DND-41 (cell line): ENCODE results near the gene TTBK1.
A peak's percentile ranks its signal among the peaks of the same experiment; 100 is the strongest.

Source experiments
- ATAC-seq: fragments of 200-7000 bp; cut with Tn5 transposase; 3 replicates; pipeline ENCODE4 v1.9.1; 2021; ENCODE audit warnings: low read depth; ENCODE audit not compliant: insufficient read depth
- DNase-seq: peaks from one replicate; pipeline ENCODE4 v3.0.0-alpha.2; 2020
- H2AFZ ChIP-seq: 2 replicates; pipeline ENCODE4 v1.6.0; 2012; ENCODE audit warnings: low read depth, low read length
- H3K27ac ChIP-seq: 2 replicates; pipeline ENCODE4 v1.5.1; 2012; ENCODE audit warnings: low read length, inconsistent platforms
- H3K27me3 ChIP-seq: fragments of 200-600 bp; sonication (generic); 2 replicates; pipeline ENCODE4 v1.6.0; 2012; ENCODE audit warnings: low read length, mild to moderate bottlenecking, inconsistent platforms; ENCODE audit not compliant: insufficient read depth, poor library complexity
- H3K36me3 ChIP-seq: 2 replicates; pipeline ENCODE4 v1.5.1; 2012; ENCODE audit warnings: low read length, inconsistent platforms; ENCODE audit not compliant: insufficient read depth
- H3K4me1 ChIP-seq: 2 replicates; pipeline ENCODE4 v1.5.1; 2012; ENCODE audit warnings: mild to moderate bottlenecking, low read length; ENCODE audit not compliant: insufficient read depth
- H3K4me2 ChIP-seq: 2 replicates; pipeline ENCODE4 v1.6.0; 2012; ENCODE audit warnings: mild to moderate bottlenecking, moderate library complexity, low read length, inconsistent platforms; ENCODE audit not compliant: insufficient read depth
- H3K4me3 ChIP-seq, 2 experiments: fragments of 200-600 bp in 1 of 2; shearing (Covaris generic) in 1 of 2; 2 replicates each; pipeline ENCODE4 v1.5.1; 2012 to 2016; ENCODE audit warnings: inconsistent platforms in 2 of 2, low read length in 2 of 2, mild to moderate bottlenecking in 2 of 2, low read depth in 1 of 2, moderate library complexity in 1 of 2
- H3K79me2 ChIP-seq: 2 replicates; pipeline ENCODE4 v1.6.0; 2012; ENCODE audit warnings: low read length, inconsistent platforms; ENCODE audit not compliant: insufficient read depth
- H3K9ac ChIP-seq: 2 replicates; pipeline ENCODE4 v1.6.0; 2012; ENCODE audit warnings: low read depth, mild to moderate bottlenecking, inconsistent platforms, low read length, moderate library complexity
- H3K9me3 ChIP-seq: 2 replicates; pipeline ENCODE4 v1.5.1; 2012; ENCODE audit warnings: low read length, moderate library complexity, mild to moderate bottlenecking, inconsistent platforms; ENCODE audit not compliant: insufficient read depth, severe bottlenecking
- H4K20me1 ChIP-seq: 2 replicates; pipeline ENCODE4 v1.6.0; 2012; ENCODE audit warnings: low read length; ENCODE audit not compliant: insufficient read depth
- EZH2 ChIP-seq: IDR thresholded peaks from 3 replicates; pipeline ENCODE4 v1.6.1; 2012; ENCODE audit warnings: borderline replicate concordance, low read depth, mild to moderate bottlenecking, moderate library complexity, low read length, inconsistent platforms; ENCODE audit not compliant: severe bottlenecking
- TF ChIP-seq, protein P1 (sequence below): IDR thresholded peaks from 2 replicates; pipeline ENCODE4 v1.5.1; 2012; ENCODE audit warnings: borderline replicate concordance, low read length, moderate library complexity, mild to moderate bottlenecking; ENCODE audit not compliant: poor library complexity, severe bottlenecking; ENCODE audit errors: extremely low read depth

The TTBK1 gene

DNA sequence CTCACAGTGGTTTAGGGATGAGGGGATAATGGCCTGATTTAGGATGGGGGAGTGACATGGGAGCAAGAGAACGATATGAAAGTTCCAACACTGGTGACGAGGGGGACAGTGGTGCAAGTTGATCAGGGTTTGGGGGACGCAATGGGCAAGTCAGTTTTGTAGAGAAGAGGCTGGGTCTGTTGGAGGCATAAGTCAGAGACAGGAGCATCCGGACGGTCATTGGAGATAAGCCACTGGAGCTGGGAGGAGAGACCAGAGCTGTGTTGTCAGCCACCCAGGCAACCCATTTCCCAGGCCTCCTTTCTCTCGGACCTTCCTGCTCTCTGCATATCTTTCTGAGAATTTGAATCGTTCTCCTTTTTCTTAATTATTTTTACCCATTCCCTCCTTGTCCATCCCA, 23.5 kb upstream of the TTBK1 start:
- H3K4me1 ChIP-seq = peaks cover 11% of the 10 kb centered on the region
- no peak overlapping the region for H3K4me2 ChIP-seq
- no peak for TF ChIP-seq EZH2
- TF ChIP-seq, protein P1, sequence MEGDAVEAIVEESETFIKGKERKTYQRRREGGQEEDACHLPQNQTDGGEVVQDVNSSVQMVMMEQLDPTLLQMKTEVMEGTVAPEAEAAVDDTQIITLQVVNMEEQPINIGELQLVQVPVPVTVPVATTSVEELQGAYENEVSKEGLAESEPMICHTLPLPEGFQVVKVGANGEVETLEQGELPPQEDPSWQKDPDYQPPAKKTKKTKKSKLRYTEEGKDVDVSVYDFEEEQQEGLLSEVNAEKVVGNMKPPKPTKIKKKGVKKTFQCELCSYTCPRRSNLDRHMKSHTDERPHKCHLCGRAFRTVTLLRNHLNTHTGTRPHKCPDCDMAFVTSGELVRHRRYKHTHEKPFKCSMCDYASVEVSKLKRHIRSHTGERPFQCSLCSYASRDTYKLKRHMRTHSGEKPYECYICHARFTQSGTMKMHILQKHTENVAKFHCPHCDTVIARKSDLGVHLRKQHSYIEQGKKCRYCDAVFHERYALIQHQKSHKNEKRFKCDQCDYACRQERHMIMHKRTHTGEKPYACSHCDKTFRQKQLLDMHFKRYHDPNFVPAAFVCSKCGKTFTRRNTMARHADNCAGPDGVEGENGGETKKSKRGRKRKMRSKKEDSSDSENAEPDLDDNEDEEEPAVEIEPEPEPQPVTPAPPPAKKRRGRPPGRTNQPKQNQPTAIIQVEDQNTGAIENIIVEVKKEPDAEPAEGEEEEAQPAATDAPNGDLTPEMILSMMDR = no peak
- H4K20me1 ChIP-seq = no peaks in the 10 kb centered on the region; the same call in 1 of the 2 replicates
- H2AFZ ChIP-seq = no peak overlapping the region
- H3K27ac ChIP-seq = no peak overlapping the region
- H3K79me2 ChIP-seq = no peaks in the 10 kb centered on the region
- DNase-seq (no peak), ATAC-seq (no peak)
- H3K9me3 ChIP-seq = no peaks in the 10 kb centered on the region
- H3K4me3 ChIP-seq = no peak overlapping the region
- no peak overlapping the region for H3K9ac ChIP-seq
- peaks cover 53% of the 10 kb centered on the region for H3K36me3 ChIP-seq
- no peaks in the 10 kb centered on the region for H3K27me3 ChIP-seq

DNA sequence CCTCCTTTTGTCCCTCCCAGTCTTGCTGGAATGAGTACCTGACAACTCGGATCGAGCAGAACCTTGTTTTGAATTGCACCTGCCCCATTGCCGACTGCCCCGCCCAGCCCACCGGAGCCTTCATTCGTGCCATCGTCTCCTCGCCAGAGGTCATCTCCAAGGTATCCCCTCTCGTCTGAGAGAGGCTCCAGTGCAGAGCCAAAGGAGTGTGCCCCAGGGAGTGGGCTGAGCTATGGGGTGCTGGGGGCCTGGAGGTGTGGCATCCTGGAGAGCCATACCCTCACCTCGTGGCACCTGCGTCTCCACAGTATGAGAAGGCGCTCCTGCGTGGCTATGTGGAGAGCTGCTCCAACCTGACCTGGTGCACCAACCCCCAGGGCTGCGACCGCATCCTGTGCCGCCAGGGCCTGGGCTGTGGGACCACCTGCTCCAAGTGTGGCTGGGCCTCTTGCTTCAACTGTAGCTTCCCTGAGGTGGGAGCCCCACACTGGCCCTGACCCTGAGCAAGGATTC, 22.8 kb upstream of the TTBK1 start:
- Histone ChIP-seq H4K20me1 (no peaks in the 10 kb centered on the region; the same call in 1 of the 2 replicates), H3K79me2 (no peaks in the 10 kb centered on the region), H3K4me1 (peaks cover 11% of the 10 kb centered on the region), H3K27ac (peak overlapping the region; percentile 53; the same call in 1 of the 2 replicates), H3K9ac (no peak overlapping the region), H3K4me2 (no peak overlapping the region), H2AFZ (no peak overlapping the region), H3K36me3 (peaks cover 54% of the 10 kb centered on the region), H3K27me3 (no peaks in the 10 kb centered on the region), H3K9me3 (no peaks in the 10 kb centered on the region), H3K4me3 (no peak overlapping the region)
- DNase-seq (no peak), ATAC-seq (0 out of 3 replicates have a peak, but pooled peaks have one; percentile 15)
- TF ChIP-seq, protein P1 = no peak
- no peak for TF ChIP-seq EZH2

DNA sequence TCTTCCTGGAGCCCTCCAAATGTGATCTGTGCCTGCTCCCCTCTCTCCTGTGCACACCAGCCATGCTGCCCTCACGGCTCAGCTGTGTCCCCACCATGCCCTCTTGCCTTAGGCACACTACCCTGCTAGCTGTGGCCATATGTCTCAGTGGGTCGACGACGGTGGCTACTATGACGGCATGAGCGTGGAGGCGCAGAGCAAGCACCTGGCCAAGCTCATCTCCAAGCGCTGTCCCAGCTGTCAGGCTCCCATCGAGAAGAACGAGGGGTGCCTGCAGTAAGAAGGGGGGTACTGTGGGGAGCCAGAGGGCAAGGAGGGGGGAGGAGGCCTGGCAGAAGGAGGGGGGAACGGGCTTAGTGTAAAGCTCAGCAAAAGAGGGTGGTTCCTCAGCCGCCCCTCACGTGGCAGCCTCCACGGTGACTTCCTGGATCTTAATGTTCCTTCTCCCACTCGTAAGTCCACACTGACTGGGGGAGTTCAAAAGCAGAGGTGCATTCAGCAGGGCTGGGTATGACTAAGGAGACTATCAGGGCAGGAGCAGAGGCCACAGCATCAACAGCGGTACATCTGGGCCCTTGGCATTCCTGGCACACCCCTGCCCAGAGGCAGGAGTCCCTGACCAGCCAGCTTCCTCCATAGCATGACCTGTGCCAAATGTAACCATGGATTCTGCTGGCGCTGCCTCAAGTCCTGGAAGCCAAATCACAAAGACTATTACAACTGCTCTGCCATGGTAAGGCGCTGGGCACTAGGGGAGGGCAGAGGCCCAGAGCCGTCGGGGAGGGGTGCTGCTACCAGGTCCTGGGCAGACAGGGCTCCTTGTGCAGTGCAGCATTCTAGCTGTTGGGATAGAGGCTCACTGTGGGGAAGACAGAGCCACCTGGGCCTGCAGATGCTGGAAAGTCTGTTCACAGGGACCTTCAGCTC, 22.0 kb upstream of the TTBK1 start:
- TF ChIP-seq, protein P1 = no peak
- no peak for TF ChIP-seq EZH2
- H3K36me3 ChIP-seq = peaks cover 59% of the 10 kb centered on the region
- H3K4me2 ChIP-seq = no peak overlapping the region

More for the DNA sequence above, 22.0 kb upstream of the TTBK1 start:
- Histone ChIP-seq H2AFZ (no peak overlapping the region), H3K4me1 (peaks cover 13% of the 10 kb centered on the region), H4K20me1 (no peaks in the 10 kb centered on the region; the same call in 1 of the 2 replicates), H3K9ac (no peak overlapping the region), H3K4me3 (no peak overlapping the region), H3K79me2 (no peaks in the 10 kb centered on the region), H3K27me3 (no peaks in the 10 kb centered on the region), H3K9me3 (no peaks in the 10 kb centered on the region), H3K27ac (peak overlapping the region; percentile 53; the same call in 1 of the 2 replicates)
- no peak for DNase-seq
- no peak for ATAC-seq
